ENCODE results near the gene AFTPH. TPM values are rescaled to one million over a fixed set of nuclear protein-coding genes. Genes with fewer than 3 reads are reported as not detected.

The AFTPH gene
- total and polyA plus RNA-seq, 3 experiments from 2014 or later, result 28.4 to 44.2 (median 41.4) TPM

GRCh38 chr2:64612575-64613195, 88.6 kb downstream of the AFTPH start:
- H3K9me3 ChIP-seq (ENCODE audit: low read length), result no peaks in the 10 kb centered on the region
- Mint-ChIP-seq H3K4me3 (peak overlapping the region in 1 of 7 donors; percentile 27), H3K9me3 (no peaks in the 10 kb centered on the region), H3K27ac (peak overlapping the region in 1 of 8 donors; percentile 38), H3K4me1 (peaks cover 6 to 17% (median 10%) of the 10 kb centered on the region in 3 donors), H3K27me3 (no peaks in the 10 kb centered on the region), H3K36me3 (no peaks in the 10 kb centered on the region)
- H3K27ac ChIP-seq (ENCODE audit: low read depth, low read length), result no peak overlapping the region
- CTCF ChIA-PET, result no interaction called here
- no peaks in the 10 kb centered on the region for H3K27me3 ChIP-seq (ENCODE audit: insufficient read depth, low read length, poor library complexity, severe bottlenecking)
- no peak overlapping the region for H3K4me3 ChIP-seq (ENCODE audit: low read length)
- no peaks in the 10 kb centered on the region for H3K36me3 ChIP-seq (ENCODE audit: insufficient read depth, low read length)
- H3K4me1 ChIP-seq (ENCODE audit: insufficient read depth, low read length), result peaks cover 14% of the 10 kb centered on the region
- DNase-seq, result no peak
- POLR2A ChIA-PET, result interaction anchor here (0.6 kb wide), 1 partner anchor 137 kb away, joined by 5 read pairs; no protein-coding TSS in a partner anchor

- no peak overlapping the region for H3K27ac Mint-ChIP-seq
- H3K4me3 Mint-ChIP-seq, result peak overlapping the region in 1 of 7 donors; percentile 15
- H3K27me3 Mint-ChIP-seq, result no peaks in the 10 kb centered on the region
- no peaks in the 10 kb centered on the region for H3K27me3 ChIP-seq (ENCODE audit: insufficient read depth, low read length, poor library complexity, severe bottlenecking)
- peaks cover 8% of the 10 kb centered on the region for H3K4me1 ChIP-seq (ENCODE audit: insufficient read depth, low read length)
- no peaks in the 10 kb centered on the region for H3K36me3 ChIP-seq (ENCODE audit: insufficient read depth, low read length)
- peaks cover 3 to 12% (median 4%) of the 10 kb centered on the region in 3 donors for H3K4me1 Mint-ChIP-seq
- no peaks in the 10 kb centered on the region for H3K9me3 ChIP-seq (ENCODE audit: low read length)
- no peaks in the 10 kb centered on the region for H3K9me3 Mint-ChIP-seq
- H3K4me3 ChIP-seq (ENCODE audit: low read length), result no peak overlapping the region
- ChIA-PET POLR2A (no interaction called here), CTCF (interaction anchor here (0.6 to 1.5 kb wide), 2 partner anchors 31 to 91 kb away, joined by 3 read pairs; no protein-coding TSS in a partner anchor)
- H3K27ac ChIP-seq (ENCODE audit: low read depth, low read length), result no peak overlapping the region
- no peaks in the 10 kb centered on the region for H3K36me3 Mint-ChIP-seq
- DNase-seq, result no peak
Observed at GRCh38 chr2:64613276-64613675, 89.1 kb downstream of the AFTPH start.

GRCh38 chr2:64615192-64615763, 91.2 kb downstream of the AFTPH start:
- no peak for DNase-seq
- no peaks in the 10 kb centered on the region for H3K36me3 Mint-ChIP-seq
- Histone ChIP-seq H3K4me3 (ENCODE audit: low read length) (no peak overlapping the region), H3K4me1 (ENCODE audit: insufficient read depth, low read length) (no peaks in the 10 kb centered on the region), H3K36me3 (ENCODE audit: insufficient read depth, low read length) (no peaks in the 10 kb centered on the region), H3K27ac (ENCODE audit: low read depth, low read length) (no peak overlapping the region), H3K9me3 (ENCODE audit: low read length) (no peaks in the 10 kb centered on the region), H3K27me3 (ENCODE audit: insufficient read depth, low read length, poor library complexity, severe bottlenecking) (no peaks in the 10 kb centered on the region)
- POLR2A ChIA-PET, result no interaction called here
- peak overlapping the region in 1 of 8 donors; percentile 54 for H3K27ac Mint-ChIP-seq
- H3K27me3 Mint-ChIP-seq, result peaks cover 0 to 2% of the 10 kb centered on the region in 2 donors
- peaks cover 0 to 4% (median 0%) of the 10 kb centered on the region in 3 donors for H3K4me1 Mint-ChIP-seq
- no peaks in the 10 kb centered on the region for H3K9me3 Mint-ChIP-seq
- CTCF ChIA-PET, result interaction anchor here (1.6 to 5.5 kb wide), 3 partner anchors 8 to 81 kb away, joined by 3 to 35 read pairs (median 5); no protein-coding TSS in a partner anchor
- H3K4me3 Mint-ChIP-seq, result no peak overlapping the region

GRCh38 chr2:64615844-64616536, 91.9 kb downstream of the AFTPH start:
- Histone ChIP-seq H3K4me1 (ENCODE audit: insufficient read depth, low read length) (no peaks in the 10 kb centered on the region), H3K4me3 (ENCODE audit: low read length) (no peak overlapping the region), H3K27ac (ENCODE audit: low read depth, low read length) (no peak overlapping the region), H3K36me3 (ENCODE audit: insufficient read depth, low read length) (no peaks in the 10 kb centered on the region), H3K9me3 (ENCODE audit: low read length) (no peaks in the 10 kb centered on the region), H3K27me3 (ENCODE audit: insufficient read depth, low read length, poor library complexity, severe bottlenecking) (no peaks in the 10 kb centered on the region)
- Mint-ChIP-seq H3K4me1 (no peaks in the 10 kb centered on the region), H3K9me3 (no peaks in the 10 kb centered on the region), H3K27me3 (peaks cover 0 to 2% of the 10 kb centered on the region in 2 donors), H3K4me3 (no peak overlapping the region), H3K27ac (no peak overlapping the region), H3K36me3 (no peaks in the 10 kb centered on the region)
- ChIA-PET POLR2A (interaction anchor here (0.9 kb wide), 1 partner anchor 37 kb away, joined by 4 read pairs; the partner anchor contains the start of gene SERTAD2), CTCF (interaction anchor here (0.7 to 5.5 kb wide), 8 partner anchors 8 to 93 kb away, joined by 3 to 35 read pairs (median 4); no protein-coding TSS in a partner anchor)
- no peak for DNase-seq

GRCh38 chr2:64617631-64618151, 93.6 kb downstream of the AFTPH start:
- no peak for DNase-seq
- Histone ChIP-seq H3K27ac (ENCODE audit: low read depth, low read length) (no peak overlapping the region), H3K36me3 (ENCODE audit: insufficient read depth, low read length) (no peaks in the 10 kb centered on the region), H3K9me3 (ENCODE audit: low read length) (no peaks in the 10 kb centered on the region), H3K4me1 (ENCODE audit: insufficient read depth, low read length) (no peaks in the 10 kb centered on the region), H3K4me3 (ENCODE audit: low read length) (no peak overlapping the region), H3K27me3 (ENCODE audit: insufficient read depth, low read length, poor library complexity, severe bottlenecking) (no peaks in the 10 kb centered on the region)
- Mint-ChIP-seq H3K9me3 (no peaks in the 10 kb centered on the region), H3K36me3 (no peaks in the 10 kb centered on the region), H3K27me3 (peaks cover 0 to 2% of the 10 kb centered on the region in 2 donors), H3K27ac (no peak overlapping the region), H3K4me1 (no peaks in the 10 kb centered on the region), H3K4me3 (no peak overlapping the region)
- ChIA-PET CTCF (interaction anchor here (0.8 to 5.5 kb wide), 4 partner anchors 10 to 38 kb away, joined by 3 to 35 read pairs (median 4); no protein-coding TSS in a partner anchor), POLR2A (interaction anchor here (0.9 kb wide), 1 partner anchor 11 kb away, joined by 3 read pairs; no protein-coding TSS in a partner anchor)

- Histone ChIP-seq H3K36me3 (ENCODE audit: insufficient read depth, low read length) (no peaks in the 10 kb centered on the region), H3K4me3 (ENCODE audit: low read length) (no peak overlapping the region), H3K9me3 (ENCODE audit: low read length) (no peaks in the 10 kb centered on the region), H3K27ac (ENCODE audit: low read depth, low read length) (no peak overlapping the region), H3K27me3 (ENCODE audit: insufficient read depth, low read length, poor library complexity, severe bottlenecking) (no peaks in the 10 kb centered on the region), H3K4me1 (ENCODE audit: insufficient read depth, low read length) (no peaks in the 10 kb centered on the region)
- ChIA-PET CTCF (no interaction called here), POLR2A (no interaction called here)
- DNase-seq, result no peak
- Mint-ChIP-seq H3K36me3 (no peaks in the 10 kb centered on the region), H3K27me3 (peaks cover 0 to 2% of the 10 kb centered on the region in 2 donors), H3K27ac (peak overlapping the region in 1 of 8 donors; percentile 5), H3K4me1 (no peaks in the 10 kb centered on the region), H3K4me3 (no peak overlapping the region), H3K9me3 (no peaks in the 10 kb centered on the region)
Observed at GRCh38 chr2:64620661-64621060, 96.5 kb downstream of the AFTPH start.

GRCh38 chr2:64622443-64623241, 98.5 kb downstream of the AFTPH start:
- POLR2A ChIA-PET, result no interaction called here
- no peak for DNase-seq
- CTCF ChIA-PET, result no interaction called here
- no peaks in the 10 kb centered on the region for H3K4me1 Mint-ChIP-seq
- H3K36me3 ChIP-seq (ENCODE audit: insufficient read depth, low read length), result no peaks in the 10 kb centered on the region
- H3K27me3 ChIP-seq (ENCODE audit: insufficient read depth, low read length, poor library complexity, severe bottlenecking), result no peaks in the 10 kb centered on the region
- H3K36me3 Mint-ChIP-seq, result no peaks in the 10 kb centered on the region
- no peak overlapping the region for H3K27ac ChIP-seq (ENCODE audit: low read depth, low read length)
- no peaks in the 10 kb centered on the region for H3K9me3 ChIP-seq (ENCODE audit: low read length)
- peaks cover 0 to 2% of the 10 kb centered on the region in 2 donors for H3K27me3 Mint-ChIP-seq
- no peak overlapping the region for H3K4me3 ChIP-seq (ENCODE audit: low read length)
- H3K4me1 ChIP-seq (ENCODE audit: insufficient read depth, low read length), result no peaks in the 10 kb centered on the region
- H3K4me3 Mint-ChIP-seq, result no peak overlapping the region
- no peaks in the 10 kb centered on the region for H3K9me3 Mint-ChIP-seq
- H3K27ac Mint-ChIP-seq, result peak overlapping the region in 2 of 8 donors; percentile 59 to 73
